ENCODE results near the gene SYNPR.
"Not testable (repeated sequence)": the region's sequence is repeated elsewhere in the genome, so short reads cannot be mapped to it uniquely, and the experiment has no call there.

The SYNPR gene

DNA sequence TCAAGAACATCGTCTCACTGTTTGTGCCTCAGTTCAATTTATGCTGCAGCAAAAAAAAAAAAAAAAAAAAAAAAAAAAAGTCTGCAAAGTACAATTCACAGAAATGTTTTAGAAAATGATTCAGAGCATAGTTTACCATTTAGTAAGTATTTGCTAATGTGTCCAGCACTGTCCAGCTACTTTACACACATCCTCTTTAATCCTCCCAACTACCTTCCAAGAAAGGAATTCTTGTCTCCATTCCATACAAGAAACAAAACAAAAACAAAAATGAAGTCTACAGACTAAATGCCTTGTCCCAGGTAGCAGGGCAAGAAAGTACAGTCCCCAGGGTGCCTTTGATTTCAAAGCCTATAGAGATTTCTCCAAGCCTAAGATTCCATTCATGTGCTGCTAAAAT is 335.5 kb downstream of the SYNPR start:
- H3K36me3 ChIP-seq (ENCODE audit: control insufficient read depth, insufficient read depth, low read length) = no peaks in the 10 kb centered on the region
- no peak overlapping the region for H3K9ac ChIP-seq (ENCODE audit: low read length)
- no peaks in the 10 kb centered on the region for H3K27me3 ChIP-seq (ENCODE audit: control insufficient read depth, insufficient read depth, low read length)
- no peak overlapping the region for H3K4me3 ChIP-seq (ENCODE audit: low read length)
- H3K27ac ChIP-seq (ENCODE audit: low read depth, low read length) = no peak overlapping the region
- H3K4me1 ChIP-seq (ENCODE audit: control insufficient read depth, insufficient read depth, low read length) = no peaks in the 10 kb centered on the region

DNA sequence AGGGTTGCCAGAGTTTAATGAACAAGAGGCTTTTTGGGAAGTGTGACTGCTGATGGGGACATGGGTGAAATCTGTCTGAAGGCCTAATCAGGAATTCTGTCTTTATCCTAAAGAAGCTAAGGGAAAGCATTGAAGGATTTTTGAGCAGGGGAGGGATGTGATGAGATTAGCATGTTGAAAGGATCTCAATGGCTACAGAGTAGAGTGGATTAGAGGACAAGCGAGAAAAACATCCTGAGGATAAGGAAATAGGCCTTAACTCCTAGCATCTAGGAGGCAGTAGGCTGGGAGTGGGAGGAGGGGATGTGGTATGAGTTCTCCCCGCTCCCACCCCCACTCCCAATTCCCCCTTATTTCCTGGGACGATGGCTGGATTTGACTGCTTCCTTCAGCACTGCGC is 339.3 kb downstream of the SYNPR start:
- no peaks in the 10 kb centered on the region for H3K36me3 ChIP-seq (ENCODE audit: control insufficient read depth, insufficient read depth, low read length)
- no peaks in the 10 kb centered on the region for H3K27me3 ChIP-seq (ENCODE audit: control insufficient read depth, insufficient read depth, low read length)
- H3K4me3 ChIP-seq (ENCODE audit: low read length) = no peak overlapping the region
- no peaks in the 10 kb centered on the region for H3K4me1 ChIP-seq (ENCODE audit: control insufficient read depth, insufficient read depth, low read length)
- no peak overlapping the region for H3K9ac ChIP-seq (ENCODE audit: low read length)
- H3K27ac ChIP-seq (ENCODE audit: low read depth, low read length) = no peak overlapping the region

DNA sequence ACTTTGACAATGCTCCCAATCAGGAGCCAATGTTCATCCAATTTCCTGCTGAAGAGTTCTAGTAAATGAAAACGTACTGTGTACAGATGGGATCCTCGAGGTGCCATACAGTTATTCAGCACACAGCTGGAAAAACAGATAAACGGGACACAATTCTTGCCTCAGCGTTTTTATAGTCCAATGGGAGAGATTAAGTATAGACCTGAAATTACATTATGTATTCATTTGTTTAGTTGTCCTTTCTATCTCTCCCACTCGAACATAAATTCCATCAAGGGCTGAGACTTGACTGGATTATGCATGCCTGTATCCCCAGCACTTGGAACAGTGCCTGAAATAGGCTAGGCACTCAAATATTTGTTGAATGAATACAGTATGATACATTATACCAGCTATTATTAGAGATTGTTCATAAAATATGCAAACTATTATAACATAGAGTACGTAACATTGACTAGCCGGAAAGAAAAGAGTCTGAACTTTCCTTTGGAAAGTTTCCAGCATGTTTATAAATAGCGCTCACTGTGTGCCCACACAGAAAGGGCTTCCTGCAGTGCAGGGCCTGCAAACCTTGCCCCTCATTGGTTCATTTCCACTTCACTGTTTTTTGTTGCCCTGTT is 346.9 kb downstream of the SYNPR start:
- Histone ChIP-seq H3K36me3 (ENCODE audit: control insufficient read depth, insufficient read depth, low read length) (no peaks in the 10 kb centered on the region), H3K4me3 (ENCODE audit: low read length) (no peak overlapping the region)

DNA sequence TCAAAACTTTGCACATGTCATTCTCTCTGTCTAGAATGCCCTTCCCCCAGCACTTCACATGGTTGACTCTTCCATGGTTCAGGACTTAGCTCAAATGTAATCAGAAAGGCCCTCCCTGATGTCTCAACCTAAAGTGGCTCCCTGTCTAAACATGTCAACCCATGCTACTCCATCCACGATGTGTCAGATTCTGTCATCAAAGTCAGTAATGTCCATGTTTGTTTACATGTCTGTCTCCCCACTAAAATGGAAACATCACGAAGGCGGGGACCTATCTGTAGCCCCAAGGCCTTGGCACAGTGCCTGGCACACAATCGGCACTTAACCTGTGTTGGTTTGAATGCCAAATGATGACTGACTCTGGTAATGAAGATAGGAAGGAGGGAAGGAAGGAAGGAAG is 353.6 kb downstream of the SYNPR start:
- no peak overlapping the region for H3K27ac ChIP-seq (ENCODE audit: low read depth, low read length)
- no peaks in the 10 kb centered on the region for H3K4me1 ChIP-seq (ENCODE audit: control insufficient read depth, insufficient read depth, low read length)
- no peak overlapping the region for H3K4me3 ChIP-seq (ENCODE audit: low read length)
- H3K9ac ChIP-seq (ENCODE audit: low read length) = no peak overlapping the region
- no peaks in the 10 kb centered on the region for H3K36me3 ChIP-seq (ENCODE audit: control insufficient read depth, insufficient read depth, low read length)
- H3K27me3 ChIP-seq (ENCODE audit: control insufficient read depth, insufficient read depth, low read length) = no peaks in the 10 kb centered on the region

More for the DNA sequence above, 346.9 kb downstream of the SYNPR start:
- Histone ChIP-seq H3K9ac (ENCODE audit: low read length) (no peak overlapping the region), H3K4me1 (ENCODE audit: control insufficient read depth, insufficient read depth, low read length) (no peaks in the 10 kb centered on the region), H3K27me3 (ENCODE audit: control insufficient read depth, insufficient read depth, low read length) (no peaks in the 10 kb centered on the region), H3K27ac (ENCODE audit: low read depth, low read length) (no peak overlapping the region)

DNA sequence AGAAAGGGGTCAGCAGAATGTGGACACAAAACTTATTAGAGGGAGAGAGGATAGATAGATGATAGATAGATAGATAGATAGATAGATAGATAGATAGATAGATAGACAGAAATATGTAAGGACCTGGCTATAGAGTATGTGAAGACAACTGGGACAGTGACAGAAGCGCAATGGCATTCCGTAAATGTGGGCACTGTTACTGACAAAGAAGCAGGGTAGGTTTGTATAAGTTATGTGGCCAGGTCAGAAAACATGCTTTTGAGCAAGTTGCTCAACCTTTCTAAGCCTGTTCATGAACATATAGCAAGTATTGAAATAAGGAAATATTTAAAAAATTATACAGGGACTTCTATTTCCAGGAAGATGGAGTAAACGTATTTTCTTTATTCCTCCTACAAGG is 357.1 kb downstream of the SYNPR start:
- H3K4me1 ChIP-seq (ENCODE audit: control insufficient read depth, insufficient read depth, low read length) = no peaks in the 10 kb centered on the region
- H3K27me3 ChIP-seq (ENCODE audit: control insufficient read depth, insufficient read depth, low read length) = no peaks in the 10 kb centered on the region

DNA sequence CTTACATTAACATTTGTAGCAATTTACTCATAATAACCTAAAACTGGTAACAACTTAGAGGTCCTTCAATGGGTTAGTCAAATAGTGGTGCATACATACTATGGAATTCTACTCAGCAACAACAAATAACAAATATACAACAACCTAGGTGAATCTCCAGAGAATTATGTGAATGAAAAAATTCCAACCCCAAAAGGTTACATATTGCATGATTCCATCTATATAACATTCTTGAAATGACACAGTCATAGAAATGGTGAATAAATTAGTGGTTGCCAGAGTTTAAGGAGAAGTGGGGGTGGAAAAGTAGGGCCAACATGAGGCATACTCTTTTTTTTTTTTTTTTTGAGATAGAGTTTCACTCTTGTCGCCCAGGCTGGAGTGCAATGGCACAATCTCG is 361.7 kb downstream of the SYNPR start:
- H3K9ac ChIP-seq (ENCODE audit: low read length) = no peak overlapping the region
- H3K4me1 ChIP-seq (ENCODE audit: control insufficient read depth, insufficient read depth, low read length) = no peaks in the 10 kb centered on the region
- no peaks in the 10 kb centered on the region for H3K36me3 ChIP-seq (ENCODE audit: control insufficient read depth, insufficient read depth, low read length)
- H3K27me3 ChIP-seq (ENCODE audit: control insufficient read depth, insufficient read depth, low read length) = no peaks in the 10 kb centered on the region
- H3K27ac ChIP-seq (ENCODE audit: low read depth, low read length) = no peak overlapping the region
- no peak overlapping the region for H3K4me3 ChIP-seq (ENCODE audit: low read length)

More for the DNA sequence above, 357.1 kb downstream of the SYNPR start:
- Histone ChIP-seq H3K9ac (ENCODE audit: low read length) (no peak overlapping the region), H3K36me3 (ENCODE audit: control insufficient read depth, insufficient read depth, low read length) (no peaks in the 10 kb centered on the region), H3K4me3 (ENCODE audit: low read length) (no peak overlapping the region), H3K27ac (ENCODE audit: low read depth, low read length) (no peak overlapping the region)

DNA sequence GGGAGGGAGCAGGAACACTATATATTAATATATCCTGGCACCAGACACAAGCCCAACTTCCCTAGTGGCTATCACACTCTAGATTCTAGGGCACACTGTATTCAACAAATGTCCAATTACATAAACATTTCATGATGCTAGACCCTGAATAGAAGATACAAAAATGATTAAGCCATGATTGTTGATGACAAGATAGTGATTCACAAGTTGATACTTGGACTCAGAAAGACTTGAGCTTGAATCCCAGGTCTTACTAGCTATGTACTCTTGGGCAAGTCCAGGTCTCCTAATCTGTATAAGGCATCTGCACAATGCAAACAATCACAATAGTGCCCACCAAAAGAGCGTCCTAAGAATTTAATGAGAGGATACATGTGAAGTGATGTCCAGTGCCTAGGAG is 364.4 kb downstream of the SYNPR start:
- Histone ChIP-seq H3K27me3 (ENCODE audit: control insufficient read depth, insufficient read depth, low read length) (no peaks in the 10 kb centered on the region), H3K4me3 (ENCODE audit: low read length) (no peak overlapping the region), H3K36me3 (ENCODE audit: control insufficient read depth, insufficient read depth, low read length) (no peaks in the 10 kb centered on the region), H3K27ac (ENCODE audit: low read depth, low read length) (no peak overlapping the region), H3K9ac (ENCODE audit: low read length) (no peak overlapping the region), H3K4me1 (ENCODE audit: control insufficient read depth, insufficient read depth, low read length) (no peaks in the 10 kb centered on the region)

DNA sequence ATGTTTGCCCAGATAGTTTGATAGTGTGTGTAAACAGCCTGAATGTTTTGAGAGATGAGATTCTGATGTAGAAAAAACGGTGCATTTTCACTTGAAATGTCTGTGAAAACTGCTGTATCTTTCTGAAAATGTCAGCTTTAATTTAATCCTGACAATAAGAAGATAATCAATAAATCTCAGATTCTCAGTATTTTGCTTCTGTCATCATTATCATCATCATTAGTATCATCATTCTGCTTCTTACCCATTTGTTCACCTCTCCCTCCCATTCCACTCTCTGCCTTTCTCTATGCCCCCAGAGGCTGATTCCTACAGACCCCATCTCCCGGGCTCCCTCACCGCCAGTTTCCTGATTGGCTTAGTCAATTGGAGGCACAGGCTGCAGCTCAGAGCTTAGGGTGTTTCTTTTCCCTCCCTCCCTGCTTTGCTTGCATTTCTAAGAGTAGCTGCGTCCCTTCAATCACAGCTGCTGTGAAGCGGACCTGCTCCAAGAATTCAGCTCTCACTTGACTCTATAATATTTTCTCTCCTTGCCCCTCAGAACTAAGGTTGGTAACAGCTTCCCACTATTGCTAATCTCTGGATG is 366.2 kb downstream of the SYNPR start:
- Histone ChIP-seq H3K27me3 (ENCODE audit: control insufficient read depth, insufficient read depth, low read length) (no peaks in the 10 kb centered on the region), H3K4me1 (ENCODE audit: control insufficient read depth, insufficient read depth, low read length) (no peaks in the 10 kb centered on the region), H3K9ac (ENCODE audit: low read length) (no peak overlapping the region), H3K4me3 (ENCODE audit: low read length) (no peak overlapping the region), H3K27ac (ENCODE audit: low read depth, low read length) (no peak overlapping the region), H3K36me3 (ENCODE audit: control insufficient read depth, insufficient read depth, low read length) (no peaks in the 10 kb centered on the region)

DNA sequence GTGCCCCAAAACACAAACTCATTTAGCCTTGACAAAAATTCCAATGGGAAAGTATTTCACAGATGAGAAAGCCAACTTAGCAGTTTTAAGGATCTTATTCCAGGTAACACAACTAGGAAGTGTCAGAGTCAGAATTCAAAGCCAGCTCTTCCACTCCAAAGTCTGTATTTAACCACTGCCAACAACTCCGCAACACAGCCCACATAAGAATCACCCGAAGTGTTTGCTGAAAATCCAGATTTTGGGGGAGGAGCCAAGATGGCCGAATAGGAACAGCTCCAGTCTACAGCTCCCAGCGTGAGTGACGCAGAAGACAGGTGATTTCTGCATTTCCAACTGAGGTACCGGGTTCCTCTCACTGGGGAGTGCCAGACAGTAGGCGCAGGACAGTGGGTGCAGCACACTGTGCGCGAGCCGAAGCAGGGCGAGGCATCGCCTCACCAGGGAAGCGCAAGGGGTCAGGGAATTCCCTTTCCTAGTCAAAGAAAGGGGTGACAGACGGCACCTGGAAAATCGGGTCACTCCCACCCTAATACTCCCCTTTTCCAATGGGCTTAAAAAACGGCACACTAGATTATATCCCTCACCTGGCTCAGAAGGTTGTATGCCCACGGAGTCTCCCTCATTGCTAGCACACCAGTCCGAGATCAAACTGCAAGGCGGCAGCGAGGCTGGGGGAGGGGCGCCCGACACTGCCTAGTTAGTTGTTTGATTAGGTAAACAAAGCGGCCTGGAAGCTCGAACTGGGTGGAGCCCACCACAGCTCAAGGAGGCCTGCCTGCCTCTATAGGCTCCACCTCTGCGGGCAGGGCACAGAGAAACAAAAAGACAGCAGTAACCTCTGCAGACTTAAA is 367.0 kb downstream of the SYNPR start:
- H3K4me1 ChIP-seq (ENCODE audit: control insufficient read depth, insufficient read depth, low read length); H3K36me3 ChIP-seq (ENCODE audit: control insufficient read depth, insufficient read depth, low read length); H3K27me3 ChIP-seq (ENCODE audit: control insufficient read depth, insufficient read depth, low read length); H3K9ac ChIP-seq (ENCODE audit: low read length); H3K27ac ChIP-seq (ENCODE audit: low read depth, low read length): not testable (repeated sequence)
- H3K4me3 ChIP-seq (ENCODE audit: low read length) = peak overlapping the region; percentile 19

DNA sequence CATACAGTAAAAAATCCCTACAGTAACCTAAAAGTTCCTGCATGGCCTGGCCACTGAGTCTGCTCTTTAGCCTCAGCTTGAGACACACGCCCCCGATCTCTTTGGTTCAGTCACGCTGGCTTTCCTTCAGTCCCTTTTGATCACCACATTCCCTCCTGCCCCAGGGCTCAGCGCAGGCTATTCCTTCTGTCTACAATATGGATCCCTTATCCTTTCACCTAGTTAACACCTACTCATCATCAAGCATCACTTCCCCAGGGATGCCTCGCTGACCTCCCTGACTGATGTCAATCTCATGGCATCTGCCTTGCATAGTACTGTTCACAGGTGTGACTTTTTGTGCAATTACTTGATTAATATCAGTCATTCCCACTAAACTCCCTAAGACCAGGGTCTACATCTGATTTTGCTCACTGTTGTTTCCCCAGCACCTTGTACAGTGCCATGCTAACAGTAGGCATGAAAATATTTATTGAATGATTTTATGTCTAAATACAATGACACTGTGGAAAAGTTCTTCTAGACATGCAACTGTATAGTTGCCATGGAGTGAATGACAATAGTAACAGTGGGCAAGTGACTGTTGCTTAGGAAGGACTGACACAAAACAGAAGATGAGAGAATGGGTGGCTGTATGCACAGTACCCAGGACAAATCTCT is 374.1 kb downstream of the SYNPR start, which contains the start of gene SNTN:
Gene SNTN (plus strand): TSS at position 610 of the 660 bp plus-strand sequence. CDS start 13 bp downstream, at position 623.
- no peak within 1 kb of the TSS for H3K27ac ChIP-seq (ENCODE audit: low read depth, low read length)
- H3K4me1 ChIP-seq (ENCODE audit: control insufficient read depth, insufficient read depth, low read length) = no peaks in the 10 kb centered on the region
- no peak within 1 kb of the TSS for H3K4me3 ChIP-seq (ENCODE audit: low read length)
- H3K27me3 ChIP-seq (ENCODE audit: control insufficient read depth, insufficient read depth, low read length) = no peaks in the 10 kb centered on the region
- no peak within 1 kb of the TSS for H3K9ac ChIP-seq (ENCODE audit: low read length)
- no peaks in the 10 kb centered on the region for H3K36me3 ChIP-seq (ENCODE audit: control insufficient read depth, insufficient read depth, low read length)

DNA sequence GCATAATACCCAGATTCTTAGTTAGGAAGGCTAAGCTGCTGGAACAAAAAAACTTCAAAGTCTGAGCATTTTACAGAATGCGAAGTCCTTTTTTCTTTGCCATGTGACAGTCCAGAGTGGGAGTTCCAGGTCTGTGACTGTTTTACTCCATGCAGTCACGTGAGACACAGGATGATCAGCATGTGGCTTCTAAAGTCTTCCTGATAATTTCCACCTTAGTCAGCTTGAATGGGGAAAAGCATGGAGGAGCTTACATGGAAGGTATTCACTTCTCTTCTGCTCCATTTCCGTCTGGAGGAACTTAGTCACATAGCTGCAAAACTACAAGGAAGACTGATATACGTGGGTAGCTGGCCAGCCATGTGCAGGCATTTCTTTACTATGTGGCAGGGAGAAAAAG is 376.1 kb downstream of the SYNPR start:
- Histone ChIP-seq H3K4me1 (ENCODE audit: control insufficient read depth, insufficient read depth, low read length) (no peaks in the 10 kb centered on the region), H3K27me3 (ENCODE audit: control insufficient read depth, insufficient read depth, low read length) (no peaks in the 10 kb centered on the region), H3K4me3 (ENCODE audit: low read length) (no peak overlapping the region), H3K36me3 (ENCODE audit: control insufficient read depth, insufficient read depth, low read length) (no peaks in the 10 kb centered on the region), H3K27ac (ENCODE audit: low read depth, low read length) (no peak overlapping the region), H3K9ac (ENCODE audit: low read length) (no peak overlapping the region)

DNA sequence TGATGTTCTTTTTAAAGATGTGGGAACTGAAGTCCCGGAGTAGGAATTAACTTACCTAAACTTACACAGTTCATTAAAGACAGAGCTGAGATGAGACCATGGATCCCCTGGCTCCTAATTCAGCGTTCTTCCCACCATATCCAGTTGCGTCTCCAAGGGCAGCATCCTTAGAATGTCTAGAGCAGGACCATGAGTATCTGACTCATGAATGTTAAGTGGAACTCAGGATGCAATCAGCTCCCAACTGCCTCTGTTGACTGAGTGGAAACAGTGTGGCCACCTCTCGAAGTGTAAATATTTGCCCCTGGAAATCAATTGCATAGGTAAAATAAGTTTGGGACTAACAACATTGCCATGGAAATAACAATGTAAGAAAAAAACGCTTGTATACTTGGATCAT is 376.8 kb downstream of the SYNPR start:
- Histone ChIP-seq H3K4me3 (ENCODE audit: low read length) (no peak overlapping the region), H3K27me3 (ENCODE audit: control insufficient read depth, insufficient read depth, low read length) (no peaks in the 10 kb centered on the region), H3K4me1 (ENCODE audit: control insufficient read depth, insufficient read depth, low read length) (no peaks in the 10 kb centered on the region), H3K27ac (ENCODE audit: low read depth, low read length) (no peak overlapping the region), H3K9ac (ENCODE audit: low read length) (no peak overlapping the region), H3K36me3 (ENCODE audit: control insufficient read depth, insufficient read depth, low read length) (no peaks in the 10 kb centered on the region)
